GM23248 (cell line): ENCODE results near the gene SPTBN4.

Source experiments
- EZH2 ChIP-seq: fragments of 200-600 bp; sonication (generic); IDR thresholded peaks from 2 replicates; pipeline ENCODE4 v1.6.1; 2018; ENCODE audit warnings: antibody characterized with exemption, mild to moderate bottlenecking; ENCODE audit not compliant: insufficient read depth, poor library complexity, severe bottlenecking
- EZH2phosphoT487 ChIP-seq: fragments of 200-600 bp; sonication (generic); IDR thresholded peaks from 2 replicates; pipeline ENCODE4 v1.6.1; 2018; ENCODE audit warnings: antibody characterized with exemption, moderate library complexity, mild to moderate bottlenecking, low read depth; ENCODE audit not compliant: insufficient read depth

- TF ChIP-seq EZH2phosphoT487 (no peak), EZH2 (no peak)
Measured at GRCh38 chr19:40603389-40604170, 136.8 kb downstream of the SPTBN4 start.
